HG03066 (cell line): Measurements from ENCODE around the gene ABI2.
"Not testable (repeated sequence)": the region's sequence is repeated elsewhere in the genome, so short reads cannot be mapped to it uniquely, and the experiment has no call there.

ENCODE experiments used
- ATAC-seq: cut with Tn5 transposase; IDR thresholded peaks from one replicate; pipeline ENCODE4 v1.9.1; 2021; ENCODE audit warnings: low read depth; ENCODE audit not compliant: unreplicated experiment

Gene ABI2

GRCh38 chr2:203352604-203353255 lies 24.5 kb downstream of the ABI2 start:
- no peak for ATAC-seq

DNA sequence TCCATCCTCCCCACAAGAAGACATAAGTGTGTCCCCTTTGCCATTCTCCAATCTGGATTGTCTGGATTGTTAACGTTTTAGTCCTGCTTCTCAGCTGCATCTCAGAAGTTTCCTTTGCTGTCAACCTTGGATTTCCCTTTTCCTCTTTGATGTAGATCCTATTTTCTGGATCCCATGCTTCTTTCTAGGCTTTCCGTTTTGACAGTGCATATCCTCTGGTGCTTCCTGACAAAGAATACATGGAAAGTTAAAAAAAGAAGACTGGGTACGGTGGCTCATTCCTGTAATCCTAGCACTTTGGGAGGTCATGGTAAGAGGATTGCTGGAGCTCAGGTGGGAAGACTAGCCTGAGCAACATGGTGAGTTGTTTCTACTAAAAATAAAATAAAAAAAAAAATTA lies 26.8 kb downstream of the ABI2 start:
- no peak for ATAC-seq

- no peak for ATAC-seq
Measured at GRCh38 chr2:203359450-203359849, 31.3 kb downstream of the ABI2 start.

DNA sequence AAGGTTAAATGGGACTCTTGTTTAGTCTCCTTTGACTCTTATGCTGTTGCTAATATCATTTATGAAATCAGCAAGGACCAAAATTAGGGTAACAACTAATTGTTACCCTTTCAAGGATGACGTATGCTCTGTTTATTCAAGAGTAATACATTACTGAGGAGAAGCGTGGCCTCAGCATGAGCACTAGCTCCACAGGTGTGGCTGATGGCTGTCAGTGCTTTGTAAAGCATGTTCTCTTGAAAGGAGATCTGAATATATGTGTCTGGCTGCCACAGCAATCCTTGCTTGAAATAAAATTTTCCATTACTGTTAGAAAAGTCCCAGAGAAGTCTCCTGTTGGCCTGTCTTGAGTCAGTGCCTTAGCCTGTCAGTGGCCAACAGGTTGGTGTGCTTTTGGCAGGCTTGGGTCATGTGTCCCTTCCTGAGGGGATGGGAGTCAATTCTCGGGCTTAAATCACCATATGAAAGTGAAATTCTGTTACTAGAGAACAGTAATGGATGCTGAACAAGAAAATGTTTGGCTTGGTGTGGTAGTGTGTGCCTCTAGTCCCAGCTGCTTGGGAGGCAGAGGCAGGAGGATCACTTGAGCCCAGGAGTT lies 32.7 kb downstream of the ABI2 start:
- ATAC-seq, result no peak

GRCh38 chr2:203361495-203361894 lies 33.3 kb downstream of the ABI2 start:
- no peak for ATAC-seq

- ATAC-seq, result no peak
Measured at GRCh38 chr2:203361922-203362321, 33.7 kb downstream of the ABI2 start.

DNA sequence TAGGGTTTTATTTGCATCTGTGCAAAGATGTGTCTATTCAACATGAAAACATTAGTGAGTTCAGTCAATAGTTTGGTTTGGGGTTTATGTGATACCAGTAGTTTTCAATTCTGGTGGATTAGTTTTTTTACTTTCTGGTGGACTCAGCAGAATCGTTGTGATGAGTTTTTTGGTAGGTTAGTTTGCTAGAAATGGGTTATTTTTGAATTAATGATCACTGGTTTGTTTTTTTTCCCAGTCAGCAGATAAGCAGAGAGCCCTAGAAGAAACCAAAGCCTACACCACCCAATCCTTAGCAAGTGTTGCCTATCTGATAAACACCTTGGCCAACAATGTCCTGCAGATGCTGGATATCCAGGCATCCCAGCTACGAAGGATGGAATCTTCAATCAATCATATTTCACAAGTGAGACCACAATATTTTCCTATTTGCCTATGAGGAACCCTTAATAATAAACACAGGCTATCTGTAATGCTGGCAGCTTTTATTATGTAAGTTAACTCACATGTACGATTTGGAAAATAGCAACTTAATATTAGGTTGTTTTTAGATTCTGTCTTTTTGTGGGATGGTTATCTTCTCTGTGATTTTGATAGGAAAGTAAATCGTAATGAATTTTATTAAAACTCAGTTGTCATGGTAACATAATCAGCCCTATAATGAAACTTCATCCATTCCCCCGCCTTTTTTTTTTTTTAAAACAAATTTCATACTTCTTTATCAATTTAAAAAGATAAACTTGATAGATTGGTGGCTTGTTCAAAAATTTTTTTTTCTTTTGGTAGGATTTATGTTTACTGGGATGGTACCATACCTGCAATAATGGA lies 38.7 kb downstream of the ABI2 start:
- ATAC-seq, result no peak

- not testable (repeated sequence) for ATAC-seq
Measured at GRCh38 chr2:203372706-203373105, 44.5 kb downstream of the ABI2 start.

DNA sequence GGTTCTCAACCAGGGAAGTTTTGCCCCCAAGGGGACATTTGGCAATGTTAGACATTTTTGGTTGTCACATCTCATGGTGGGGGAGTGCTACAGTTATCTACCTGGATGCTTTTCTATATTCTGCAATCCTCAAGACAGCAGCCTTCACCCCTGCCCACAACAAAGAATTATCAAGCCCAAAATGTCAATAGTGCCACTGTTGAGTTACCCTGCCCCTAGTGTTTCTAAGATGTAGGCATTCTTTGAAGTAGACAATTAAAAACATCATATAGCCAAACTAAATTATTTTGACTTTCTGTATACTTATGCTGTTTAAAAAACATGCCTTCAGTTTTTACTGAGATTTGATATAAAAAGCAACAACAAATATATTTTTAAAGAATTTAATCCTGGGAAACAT lies 48.0 kb downstream of the ABI2 start:
- no peak for ATAC-seq

GRCh38 chr2:203379156-203379555 lies 51.0 kb downstream of the ABI2 start:
- no peak for ATAC-seq

- no peak for ATAC-seq
Measured at GRCh38 chr2:203383038-203383437, 54.8 kb downstream of the ABI2 start.

GRCh38 chr2:203388153-203388552 lies 60.0 kb downstream of the ABI2 start:
- ATAC-seq, result not testable (repeated sequence)

GRCh38 chr2:203394519-203395227 lies 66.5 kb downstream of the ABI2 start:
- ATAC-seq, result no peak

- no peak for ATAC-seq
Measured at GRCh38 chr2:203395858-203396257, 67.7 kb downstream of the ABI2 start.

DNA sequence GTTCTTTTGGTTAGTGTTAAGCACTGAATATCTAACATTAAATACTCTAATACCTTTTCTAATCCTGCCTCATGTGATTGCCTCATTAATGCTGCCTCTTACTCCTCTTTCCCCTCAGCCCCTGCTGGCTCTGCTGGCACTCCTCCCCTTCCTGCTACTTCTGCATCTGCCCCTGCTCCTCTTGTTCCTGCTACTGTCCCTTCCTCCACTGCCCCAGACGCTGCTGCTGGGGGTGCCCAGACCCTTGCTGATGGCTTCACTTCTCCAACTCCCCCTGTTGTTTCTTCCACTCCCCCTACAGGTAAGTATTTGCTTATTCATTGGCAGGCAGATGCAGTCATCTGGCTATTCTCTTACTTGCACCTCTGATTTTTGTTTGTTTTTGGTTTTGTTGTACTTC lies 68.5 kb downstream of the ABI2 start:
- ATAC-seq, result no peak

DNA sequence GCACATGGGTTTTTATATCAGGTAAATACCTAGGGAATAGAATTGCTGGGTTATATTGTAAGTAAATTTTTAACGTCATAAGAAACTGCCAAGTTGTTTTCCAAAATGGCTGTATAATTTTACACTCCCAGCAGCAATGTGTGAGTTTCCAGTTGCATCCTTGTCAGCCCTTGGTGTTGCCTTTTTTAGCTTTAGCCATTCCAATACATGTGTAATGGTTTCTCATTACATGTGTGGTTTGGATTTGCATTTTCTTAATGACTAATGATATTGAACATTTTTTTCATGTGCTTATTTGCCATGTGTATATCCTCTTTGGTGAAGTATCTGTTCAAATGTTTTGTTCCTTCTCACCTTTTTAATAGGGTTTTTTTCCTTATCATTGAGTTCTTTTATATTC lies 70.8 kb downstream of the ABI2 start:
- no peak for ATAC-seq

DNA sequence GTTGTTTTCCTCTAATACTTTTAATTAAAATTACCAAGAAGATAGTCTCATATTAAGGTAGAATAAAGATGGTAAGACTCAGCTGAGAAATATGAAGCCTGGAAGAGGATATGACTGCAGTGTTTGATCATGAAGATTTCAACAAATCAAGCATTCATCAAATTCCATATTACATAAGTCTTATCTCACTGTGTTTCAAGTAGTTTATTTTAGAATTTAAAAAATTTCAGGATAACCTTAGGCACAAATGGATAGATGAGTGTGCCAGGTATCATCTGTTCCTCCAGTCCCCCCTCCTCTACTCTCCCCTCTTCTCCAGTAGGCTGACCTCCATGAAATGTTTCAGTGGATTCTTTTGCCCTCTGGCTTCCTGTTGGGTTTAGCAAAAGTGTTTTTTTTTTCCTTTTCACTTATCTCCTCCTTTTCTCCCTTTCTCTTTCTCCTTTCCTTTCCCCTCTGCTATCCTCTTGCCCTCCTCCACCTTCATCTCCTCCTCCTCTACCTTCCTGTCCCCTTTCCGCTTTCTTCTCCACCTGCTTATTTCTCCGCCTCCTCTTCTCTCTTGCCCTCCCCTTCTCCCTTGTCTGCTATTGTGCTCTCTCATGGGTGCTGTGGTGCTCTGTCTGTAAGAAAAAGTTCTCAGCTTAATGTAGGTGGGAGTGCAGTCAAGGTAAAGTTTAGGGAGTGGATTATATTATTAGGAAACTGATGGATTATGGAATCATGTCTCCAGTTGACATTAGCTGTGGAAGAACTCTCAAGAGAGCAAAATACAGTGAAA lies 72.8 kb downstream of the ABI2 start:
- ATAC-seq, result no peak

DNA sequence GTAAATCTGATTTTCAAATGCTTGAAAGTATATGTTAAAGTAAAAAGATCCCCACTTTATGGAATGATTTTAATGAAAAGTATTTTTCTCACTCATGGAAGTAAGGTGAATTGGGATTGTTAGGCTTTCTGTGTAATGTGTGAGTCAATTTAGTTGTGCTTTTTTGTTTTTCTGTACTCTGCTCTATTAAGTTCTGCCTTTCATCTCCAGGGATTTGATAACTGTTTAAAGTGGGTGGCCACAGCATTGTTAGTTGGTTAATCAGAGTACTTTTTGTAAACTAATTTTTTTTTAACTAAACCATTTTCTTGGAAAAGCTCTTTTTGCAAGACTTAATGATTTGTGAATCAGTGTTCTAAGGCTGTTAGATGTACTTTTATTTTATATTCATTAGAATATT lies 76.8 kb downstream of the ABI2 start:
- no peak for ATAC-seq

DNA sequence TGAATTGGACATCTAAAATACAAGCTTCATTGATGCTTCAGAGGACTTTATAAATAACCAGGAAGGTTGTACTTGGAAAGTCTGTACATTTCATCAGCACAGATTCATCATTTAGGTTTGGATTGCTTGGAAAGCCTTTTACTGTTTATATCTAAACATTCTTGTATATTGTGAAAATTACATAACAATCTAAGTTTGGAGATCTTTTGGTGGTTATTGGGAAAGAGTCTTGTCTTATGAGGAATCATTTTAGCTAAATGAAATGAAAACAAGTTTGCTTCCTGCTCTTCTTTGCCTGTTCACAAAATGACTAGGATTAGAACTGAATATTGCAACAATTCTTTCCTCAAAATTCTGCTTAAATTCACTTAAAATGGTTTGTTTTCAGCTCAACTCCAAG lies 79.3 kb downstream of the ABI2 start:
- no peak for ATAC-seq

DNA sequence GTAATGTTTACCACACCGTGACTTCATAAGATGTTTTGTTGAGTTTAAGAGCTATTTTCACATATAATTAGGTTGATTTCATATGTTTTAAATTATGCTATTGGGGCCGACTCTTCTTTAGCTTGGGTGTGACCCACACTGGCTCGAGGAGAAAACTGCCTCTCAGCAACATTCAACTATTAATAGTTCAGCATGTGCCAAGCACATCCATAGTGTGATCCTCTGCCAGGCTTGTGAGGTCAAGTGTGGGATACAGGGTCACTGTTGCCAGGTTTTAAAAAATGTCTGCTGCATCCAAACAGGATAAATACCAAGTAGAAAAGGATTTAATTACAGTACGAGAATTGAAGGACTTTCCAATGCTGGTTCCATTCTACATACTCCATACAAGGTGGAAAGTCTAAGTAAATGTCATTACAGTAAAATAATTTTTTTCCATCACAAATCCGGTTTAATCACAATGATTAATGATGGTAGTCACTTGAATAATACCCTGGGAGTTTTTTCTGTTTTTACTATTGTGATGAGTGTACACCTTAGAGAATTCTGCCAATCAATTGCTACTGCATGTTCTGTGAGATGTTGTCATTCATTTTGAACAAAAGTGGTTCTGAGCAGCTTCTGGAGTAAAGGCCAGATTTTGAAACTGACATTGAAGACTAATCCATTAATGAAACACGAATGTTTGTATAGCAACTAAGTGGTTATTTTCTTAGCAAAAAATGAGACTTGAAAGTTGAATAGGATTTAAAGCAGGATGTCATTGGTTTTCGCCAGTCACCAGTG lies 84.5 kb downstream of the ABI2 start:
- peak; percentile 58 for ATAC-seq
